Measurements from ENCODE around the gene ADARB1. TPM values are rescaled to one million over a fixed set of nuclear protein-coding genes. Genes with fewer than 3 reads are reported as not detected.

The ADARB1 gene
- total and polyA plus RNA-seq, 2 experiments from 2014 or later = 4.8 to 14.8 TPM

- no peak for DNase-seq (ENCODE audit: low spot score)
Measured at GRCh38 chr21:45041351-45041805, 33.0 kb upstream of the ADARB1 start.

More at GRCh38 chr21:45041351-45041805, 33.0 kb upstream of the ADARB1 start:
- no peak overlapping the region for H3K27ac Mint-ChIP-seq
- H3K9me3 Mint-ChIP-seq = peaks cover 3% of the 10 kb centered on the region
- TF ChIP-seq ZNF331 (CRISPR knock-in tag; IDR thresholded peaks at IDR 0.05; ENCODE audit: low read depth) = no peak
- no peak for TF ChIP-seq NANOG (IDR thresholded peaks at IDR 0.05; ENCODE audit: borderline replicate concordance)
- TF ChIP-seq EZH2 (IDR thresholded peaks at IDR 0.05; ENCODE audit: low read depth, unreplicated experiment) = no peak
- no peak for TF ChIP-seq REST (IDR thresholded peaks at IDR 0.05; ENCODE audit: unreplicated experiment)
- TF ChIP-seq ZNF462 (CRISPR knock-in tag; IDR thresholded peaks at IDR 0.05) = no peak
- TF ChIP-seq JUNB (IDR thresholded peaks at IDR 0.05; ENCODE audit: unreplicated experiment) = no peak
- no peak for TF ChIP-seq POLR2AphosphoS5 (IDR thresholded peaks at IDR 0.05; ENCODE audit: low read depth)
- no peak for TF ChIP-seq ZNF114 (CRISPR knock-in tag; IDR thresholded peaks at IDR 0.05)
- no peak for TF ChIP-seq CREB1 (CRISPR knock-in tag; IDR thresholded peaks at IDR 0.05; ENCODE audit: low read depth)
- TF ChIP-seq EZH2phosphoT487 (IDR thresholded peaks at IDR 0.05; ENCODE audit: unreplicated experiment) = no peak
- no peak for TF ChIP-seq ETS1 (IDR thresholded peaks at IDR 0.05)
- TF ChIP-seq CTCF (conservative IDR thresholded peaks at IDR 0.05; ENCODE audit: low read depth in 2 of 2) = no peak
- TF ChIP-seq STAT1 (IDR thresholded peaks at IDR 0.05; ENCODE audit: unreplicated experiment) = no peak
- no peaks in the 10 kb centered on the region for H3K36me3 ChIP-seq (ENCODE audit: insufficient read depth)
- no peak overlapping the region for H3K4me2 ChIP-seq
- no peaks in the 10 kb centered on the region for H3K9me2 ChIP-seq (ENCODE audit: insufficient read depth)
- no peaks in the 10 kb centered on the region for H3F3A ChIP-seq (replicated peaks; ENCODE audit: low read depth)
- no peaks in the 10 kb centered on the region for H3K27me3 Mint-ChIP-seq (ENCODE audit: insufficient read depth, low read depth, poor library complexity)
- peak; percentile 54 for ATAC-seq
- no peak overlapping the region for H2AFZ ChIP-seq
- H3K4me3 ChIP-seq = no peak overlapping the region
- H3K4me3 Mint-ChIP-seq = no peak overlapping the region
- H3K4me1 Mint-ChIP-seq = peaks cover 2% of the 10 kb centered on the region; the same call in 2 of the 3 replicates
- no peak overlapping the region for H3K27ac ChIP-seq (ENCODE audit: low read depth)
- no peaks in the 10 kb centered on the region for H3K36me3 Mint-ChIP-seq (ENCODE audit: low read depth)
- no peaks in the 10 kb centered on the region for H3K27me3 ChIP-seq (ENCODE audit: insufficient read depth)
- H4K20me1 ChIP-seq (replicated peaks; ENCODE audit: insufficient read depth) = no peaks in the 10 kb centered on the region
- no peaks in the 10 kb centered on the region for H3K4me1 ChIP-seq (ENCODE audit: insufficient read depth)
- no peaks in the 10 kb centered on the region for H3K79me2 ChIP-seq (replicated peaks; ENCODE audit: insufficient read depth)
